Fibroblast of the aortic adventitia (primary cell): ENCODE measurements around the gene CFAP99. TPM values are rescaled to one million over a fixed set of nuclear protein-coding genes. Genes with fewer than 3 reads are reported as not detected.

Source experiments
- DNase-seq: peaks from one replicate; pipeline ENCODE4 v3.0.0-alpha.2; 2010; ENCODE audit warnings: low read depth
- H3K4me3 ChIP-seq: 2 replicates; pipeline ENCODE4 v1.5.1; 2011; ENCODE audit warnings: low read depth, mild to moderate bottlenecking, control low read depth, low read length, moderate library complexity
- total RNA-seq: library from RNA; depleted of rRNA; stranded (reverse); fragments of >200 nt; gene quantifications from 2 replicates; pipeline ENCODE4 v1.2.3, GENCODE V29; 2012; ENCODE audit warnings: low replicate concordance
- TF ChIP-seq, protein P1 (sequence below): IDR thresholded peaks from 2 replicates; pipeline ENCODE4 v1.5.1; 2011; ENCODE audit warnings: mild to moderate bottlenecking, low read length, control low read depth, inconsistent platforms; ENCODE audit not compliant: insufficient read depth

Gene CFAP99
- total RNA-seq, 1 donor, result not detected

DNA sequence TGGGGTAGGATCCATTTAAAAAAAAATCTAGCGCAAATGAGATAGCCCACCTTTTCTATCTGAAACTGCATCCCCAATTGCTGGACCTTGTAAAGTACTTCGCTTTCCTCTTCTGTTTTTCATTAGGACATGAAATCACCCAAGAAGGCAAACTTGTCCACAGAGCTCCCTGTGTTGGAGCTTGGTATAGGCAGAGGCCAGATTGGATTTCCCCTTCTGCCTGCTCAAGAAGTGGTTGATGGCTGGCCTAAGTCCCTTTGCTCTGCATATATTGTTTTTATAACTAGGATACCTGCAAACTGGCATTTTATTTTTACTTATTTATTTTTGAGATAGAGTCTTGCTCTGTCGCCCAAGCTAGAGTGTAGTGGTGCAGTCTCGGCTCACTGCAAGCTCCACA, 78.6 kb downstream of the CFAP99 start:
- H3K4me3 ChIP-seq, result no peak overlapping the region
- TF ChIP-seq, protein P1, sequence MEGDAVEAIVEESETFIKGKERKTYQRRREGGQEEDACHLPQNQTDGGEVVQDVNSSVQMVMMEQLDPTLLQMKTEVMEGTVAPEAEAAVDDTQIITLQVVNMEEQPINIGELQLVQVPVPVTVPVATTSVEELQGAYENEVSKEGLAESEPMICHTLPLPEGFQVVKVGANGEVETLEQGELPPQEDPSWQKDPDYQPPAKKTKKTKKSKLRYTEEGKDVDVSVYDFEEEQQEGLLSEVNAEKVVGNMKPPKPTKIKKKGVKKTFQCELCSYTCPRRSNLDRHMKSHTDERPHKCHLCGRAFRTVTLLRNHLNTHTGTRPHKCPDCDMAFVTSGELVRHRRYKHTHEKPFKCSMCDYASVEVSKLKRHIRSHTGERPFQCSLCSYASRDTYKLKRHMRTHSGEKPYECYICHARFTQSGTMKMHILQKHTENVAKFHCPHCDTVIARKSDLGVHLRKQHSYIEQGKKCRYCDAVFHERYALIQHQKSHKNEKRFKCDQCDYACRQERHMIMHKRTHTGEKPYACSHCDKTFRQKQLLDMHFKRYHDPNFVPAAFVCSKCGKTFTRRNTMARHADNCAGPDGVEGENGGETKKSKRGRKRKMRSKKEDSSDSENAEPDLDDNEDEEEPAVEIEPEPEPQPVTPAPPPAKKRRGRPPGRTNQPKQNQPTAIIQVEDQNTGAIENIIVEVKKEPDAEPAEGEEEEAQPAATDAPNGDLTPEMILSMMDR, result no peak
- DNase-seq, result no peak

DNA sequence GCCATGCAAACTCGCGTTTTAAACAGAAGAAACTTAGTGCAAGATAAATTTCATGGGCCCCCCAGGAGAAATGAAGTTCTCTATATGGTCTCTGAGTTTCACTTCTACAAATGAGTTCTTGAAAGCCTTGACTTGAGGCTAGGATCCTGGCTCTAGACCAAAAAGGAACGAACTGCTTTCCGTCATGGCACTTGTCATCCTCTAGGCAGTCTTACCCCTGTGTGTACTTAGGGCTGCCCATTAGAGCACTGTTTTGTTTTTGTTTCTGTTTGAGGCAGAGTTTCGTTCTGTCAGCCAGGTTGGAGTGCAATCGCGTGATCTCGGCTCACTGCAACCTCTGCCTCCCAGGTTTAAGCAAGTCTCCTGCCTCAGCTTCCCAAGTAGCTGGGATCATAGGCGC, 79.2 kb downstream of the CFAP99 start:
- TF ChIP-seq, protein P1, result no peak
- DNase-seq, result no peak
- H3K4me3 ChIP-seq, result no peak overlapping the region

DNA sequence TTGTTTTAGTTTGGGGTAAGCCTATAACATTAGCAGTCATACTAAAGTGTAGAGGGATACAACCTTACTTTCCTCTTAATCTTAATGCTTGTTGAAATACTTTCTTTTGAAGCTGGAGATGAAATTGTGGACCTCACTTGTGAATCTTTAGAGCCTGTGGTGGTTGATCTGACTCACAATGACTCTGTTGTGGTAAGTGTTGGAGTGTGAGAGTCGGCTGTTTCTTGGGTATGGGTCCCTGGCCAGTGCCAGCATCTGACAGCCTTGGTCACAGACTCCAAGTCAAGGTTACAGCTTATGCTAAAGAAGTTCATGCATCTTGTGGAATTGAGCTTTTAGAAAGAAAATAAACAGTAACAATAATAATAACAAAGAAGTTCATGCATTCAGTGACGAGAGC, 81.8 kb downstream of the CFAP99 start:
- no peak overlapping the region for H3K4me3 ChIP-seq
- no peak for DNase-seq
- TF ChIP-seq, protein P1, result no peak

DNA sequence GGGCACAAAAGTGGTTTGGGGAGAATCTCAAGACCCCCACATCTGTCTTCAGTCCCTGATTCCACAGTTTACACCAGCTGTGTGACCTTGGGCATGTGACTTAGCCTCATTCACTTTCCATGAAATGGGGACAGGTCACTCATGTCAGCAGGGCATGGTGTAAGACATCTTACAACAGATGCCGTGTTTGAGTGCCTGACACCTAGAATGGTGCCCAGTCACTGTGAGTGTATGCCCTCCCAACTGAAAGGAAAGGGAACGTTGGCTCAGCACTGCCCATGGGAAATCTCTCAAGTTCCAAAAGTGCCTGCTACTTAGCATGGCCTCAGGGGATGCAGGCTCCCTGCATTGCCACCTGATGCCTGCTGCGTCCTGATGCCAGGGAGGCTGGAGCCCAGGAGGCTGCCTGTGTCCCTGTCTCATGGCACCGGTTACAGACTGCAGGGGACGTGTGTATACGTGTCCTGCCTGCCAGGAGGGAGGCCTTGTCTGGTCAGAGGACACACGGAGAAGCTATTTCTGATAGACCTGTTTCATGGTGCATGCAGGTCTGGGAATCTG, 82.4 kb downstream of the CFAP99 start:
- TF ChIP-seq, protein P1, result no peak

DNA sequence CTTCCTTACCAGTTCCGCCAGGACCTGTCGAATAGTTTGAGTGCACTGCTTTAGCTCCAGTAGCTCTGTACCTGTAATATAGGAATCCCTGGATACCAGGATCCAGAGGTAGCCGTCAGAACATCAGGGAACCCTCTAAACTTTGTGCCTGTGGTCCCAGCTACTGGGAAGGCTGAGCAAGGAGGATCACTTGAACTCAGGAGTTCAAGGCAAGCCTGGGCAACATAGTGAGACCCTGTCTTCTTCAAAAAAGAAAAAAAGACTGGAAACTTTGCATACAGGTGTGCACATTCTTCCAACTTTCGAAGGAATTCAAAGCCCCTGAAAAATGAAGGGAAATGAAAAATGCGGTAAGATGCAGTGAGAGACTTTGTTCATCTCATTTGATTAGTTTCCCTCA, 85.1 kb downstream of the CFAP99 start:
- TF ChIP-seq, protein P1, result no peak
- no peak for DNase-seq

More for the DNA sequence above, 82.4 kb downstream of the CFAP99 start:
- no peak overlapping the region for H3K4me3 ChIP-seq
- DNase-seq, result no peak

DNA sequence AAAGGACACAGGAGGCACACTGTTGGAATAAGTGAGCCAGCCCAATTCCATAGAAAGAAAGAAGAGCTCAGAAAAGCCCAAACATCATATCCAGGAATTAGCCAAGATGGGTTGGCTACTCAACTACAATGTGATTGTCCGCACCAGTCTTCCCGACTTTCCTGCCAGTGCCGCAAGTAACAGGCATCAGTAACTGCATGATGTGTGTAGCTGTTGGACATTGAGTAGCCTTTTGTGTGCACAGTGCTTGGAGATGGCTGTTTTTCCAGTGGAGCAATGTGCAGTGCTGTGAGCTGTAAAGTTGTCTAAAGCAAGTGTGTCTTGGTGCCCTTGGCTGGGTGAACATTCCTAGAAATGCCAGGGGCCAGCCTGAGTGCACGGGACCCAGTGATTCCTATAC, 88.5 kb downstream of the CFAP99 start:
- H3K4me3 ChIP-seq, result no peak overlapping the region
- DNase-seq, result no peak
- TF ChIP-seq, protein P1, result no peak

More for the DNA sequence above, 85.1 kb downstream of the CFAP99 start:
- H3K4me3 ChIP-seq, result no peak overlapping the region

DNA sequence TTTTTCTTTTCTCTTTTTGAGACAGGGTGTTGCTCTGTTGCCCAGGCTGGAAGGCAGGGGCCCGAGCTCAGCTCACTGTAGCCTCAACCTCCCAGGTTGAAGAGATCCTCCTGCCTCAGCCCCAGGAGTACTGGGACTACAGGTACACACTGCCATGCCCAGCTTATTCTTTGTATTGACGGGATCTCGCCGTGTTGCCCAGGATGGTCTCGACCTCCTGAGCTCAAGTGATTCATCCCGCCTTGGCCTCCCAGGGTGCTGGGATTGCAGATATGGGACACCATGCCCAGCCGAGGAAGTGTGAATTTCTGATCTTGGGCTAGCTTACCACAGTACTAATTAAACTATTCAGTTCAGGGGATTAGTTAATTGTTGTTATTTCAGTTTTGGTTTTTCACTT, 89.1 kb downstream of the CFAP99 start:
- TF ChIP-seq, protein P1, result no peak

More for the DNA sequence above, 89.1 kb downstream of the CFAP99 start:
- H3K4me3 ChIP-seq, result no peak overlapping the region
- DNase-seq, result no peak
